Sigmoid colon (tissue), 7 donors: ENCODE results near the gene C1orf21. TPM values are rescaled to one million over a fixed set of nuclear protein-coding genes. Genes with fewer than 3 reads are reported as not detected.
A peak's percentile ranks its signal among the peaks of the same experiment; 100 is the strongest.

Experiments used
- DNase-seq: peaks from one replicate; pipeline ENCODE4 v3.0.0-alpha.2; 2019
- H3K27ac ChIP-seq, 4 donors: fragments of 200-600 bp; sonication (generic); one replicate each; pipeline ENCODE4 v1.5.1; 2016 to 2019; ENCODE audit warnings: mild to moderate bottlenecking in 1 of 4
- H3K27me3 ChIP-seq, 3 donors: fragments of 200-600 bp; sonication (generic); one replicate each; pipeline ENCODE4 v1.5.1; 2019; ENCODE audit warnings: mild to moderate bottlenecking in 1 of 3
- H3K36me3 ChIP-seq, 4 donors: fragments of 200-600 bp; sonication (generic); one replicate each; pipeline ENCODE4 v1.5.1; 2016 to 2019
- H3K4me1 ChIP-seq, 4 donors: fragments of 200-600 bp; sonication (generic); one replicate each; pipeline ENCODE4 v1.5.1; 2017 to 2019
- H3K4me3 ChIP-seq, 4 donors: fragments of 200-600 bp; sonication (generic); one replicate each; pipeline ENCODE4 v1.5.1; 2017 to 2019; ENCODE audit warnings: mild to moderate bottlenecking in 2 of 4, moderate library complexity in 1 of 4
- H3K9me3 ChIP-seq, 4 donors: fragments of 200-600 bp in 3 of 4; sonication (generic) in 3 of 4; one replicate each; pipeline versions ENCODE4 v1.5.1 to v1.6.1; 2013 to 2019
- EP300 ChIP-seq, 4 donors: sonication (generic); formaldehyde crosslinking; IDR thresholded peaks; one replicate each; pipeline ENCODE4 v1.6.1; 2017; ENCODE audit warnings: antibody characterized with exemption in 4 of 4
- POLR2A ChIP-seq, 2 donors: fragments of 450-650 bp; IDR thresholded peaks; one replicate each; pipeline ENCODE4 v1.6.1; 2016; ENCODE audit warnings: antibody characterized with exemption in 2 of 2, mild to moderate bottlenecking in 2 of 2, moderate library complexity in 2 of 2
- POLR2AphosphoS5 ChIP-seq, 4 donors: sonication (generic); formaldehyde crosslinking; IDR thresholded peaks; one replicate each; pipeline ENCODE4 v1.6.1; 2017; ENCODE audit warnings: antibody characterized with exemption in 4 of 4
- WGBS, 2 donors: extraction: QIAGEN DNeasy Blood & Tissue Kit; methylation state at CpG; one replicate each; pipeline ENCODE4 v1.1.7; 2013; 5-methylcytosine and 5-hydroxymethylcytosine counted together
- intact Hi-C: fragments of 100-400 bp; cut with DNase I; formaldehyde crosslinking; loops from one replicate; pipeline ENCODE4 v1.15.1; 2023
- polyA plus RNA-seq, 3 donors: library from polyadenylated mRNA; stranded (reverse); fragments of 200-250 nt; gene quantifications; one replicate each; pipeline ENCODE4 v1.2.3, GENCODE V29; 2013
- total RNA-seq, 4 donors: library from RNA; depleted of rRNA; stranded (reverse); fragments of >200 nt; gene quantifications; one replicate each; pipeline ENCODE4 v1.1.0, GENCODE V29; 2016
- TF ChIP-seq, protein P1 (sequence below), 4 experiments: fragments of 450-650 bp in 3 of 4; fragments of 200-600 bp in 1 of 4; IDR thresholded peaks; one replicate each; pipeline ENCODE4 v1.5.1; 2016 to 2019; ENCODE audit warnings: antibody characterized with exemption in 4 of 4, mild to moderate bottlenecking in 3 of 4, moderate library complexity in 2 of 4
- donor health status: healthy with polysubstance abuse.
- donor health status: Bipolar disorder and iron deficiency.
- donor health status: healthy.

C1orf21 gene
- total and polyA plus RNA-seq, 7 donors, result 39.5 to 109 (median 80.0) TPM

DNA sequence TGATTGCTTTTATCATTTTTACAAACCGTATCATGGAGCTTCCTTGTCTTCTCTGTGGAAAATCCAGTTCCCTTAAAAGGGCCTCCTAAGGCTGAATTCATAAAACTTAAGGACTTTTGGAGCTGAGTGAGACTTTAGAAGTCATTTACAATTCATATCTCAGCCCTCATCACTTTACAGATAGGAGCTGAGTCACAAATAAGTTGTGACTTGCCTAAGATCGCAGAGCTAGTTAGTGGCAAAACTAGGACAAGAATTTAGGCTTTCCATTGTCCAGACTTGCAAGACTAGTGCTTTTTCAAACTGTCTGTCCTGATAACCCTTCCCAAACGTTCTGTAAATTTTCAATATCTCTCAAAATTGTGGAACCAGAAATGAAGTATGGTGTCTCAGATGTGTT is 37.3 kb downstream of the C1orf21 start:
- Histone ChIP-seq H3K27me3 (no peaks in the 10 kb centered on the region), H3K4me3 (no peak overlapping the region), H3K4me1 (peaks cover 0 to 21% (median 15%) of the 10 kb centered on the region in 4 donors), H3K9me3 (no peaks in the 10 kb centered on the region), H3K27ac (no peak overlapping the region), H3K36me3 (no peaks in the 10 kb centered on the region)
- TF ChIP-seq, protein P1, sequence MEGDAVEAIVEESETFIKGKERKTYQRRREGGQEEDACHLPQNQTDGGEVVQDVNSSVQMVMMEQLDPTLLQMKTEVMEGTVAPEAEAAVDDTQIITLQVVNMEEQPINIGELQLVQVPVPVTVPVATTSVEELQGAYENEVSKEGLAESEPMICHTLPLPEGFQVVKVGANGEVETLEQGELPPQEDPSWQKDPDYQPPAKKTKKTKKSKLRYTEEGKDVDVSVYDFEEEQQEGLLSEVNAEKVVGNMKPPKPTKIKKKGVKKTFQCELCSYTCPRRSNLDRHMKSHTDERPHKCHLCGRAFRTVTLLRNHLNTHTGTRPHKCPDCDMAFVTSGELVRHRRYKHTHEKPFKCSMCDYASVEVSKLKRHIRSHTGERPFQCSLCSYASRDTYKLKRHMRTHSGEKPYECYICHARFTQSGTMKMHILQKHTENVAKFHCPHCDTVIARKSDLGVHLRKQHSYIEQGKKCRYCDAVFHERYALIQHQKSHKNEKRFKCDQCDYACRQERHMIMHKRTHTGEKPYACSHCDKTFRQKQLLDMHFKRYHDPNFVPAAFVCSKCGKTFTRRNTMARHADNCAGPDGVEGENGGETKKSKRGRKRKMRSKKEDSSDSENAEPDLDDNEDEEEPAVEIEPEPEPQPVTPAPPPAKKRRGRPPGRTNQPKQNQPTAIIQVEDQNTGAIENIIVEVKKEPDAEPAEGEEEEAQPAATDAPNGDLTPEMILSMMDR (IDR thresholded peaks at IDR 0.05), result no peak
- TF ChIP-seq POLR2A (IDR thresholded peaks at IDR 0.05), result no peak
- TF ChIP-seq EP300 (IDR thresholded peaks at IDR 0.05), result no peak
- TF ChIP-seq POLR2AphosphoS5 (IDR thresholded peaks at IDR 0.05), result no peak
- intact Hi-C loops, result no loop called here
- WGBS, 2 donors, result 56 to 65% methylated on average over 3 of the region's 3 CpGs
- no peak for DNase-seq

DNA sequence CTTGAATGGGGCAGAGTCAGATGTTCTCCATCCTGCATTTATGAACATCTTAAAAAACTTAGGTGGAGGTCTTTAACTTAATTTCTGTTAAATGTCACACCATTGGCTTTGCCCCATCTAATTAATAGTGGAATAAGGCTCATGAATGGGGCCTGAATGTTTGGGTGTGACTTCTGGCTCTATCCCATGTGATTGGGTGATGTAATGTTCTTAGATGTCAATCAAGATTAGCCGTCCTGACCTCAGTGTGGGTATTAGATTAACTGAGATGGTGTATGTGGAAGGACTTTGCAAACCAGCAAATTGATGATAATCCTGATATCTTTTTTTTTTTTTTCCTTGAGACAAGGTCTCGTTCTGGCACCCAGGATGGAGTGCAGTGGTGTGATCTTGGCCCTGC is 38.1 kb downstream of the C1orf21 start:
- Histone ChIP-seq H3K36me3 (no peaks in the 10 kb centered on the region), H3K4me3 (no peak overlapping the region), H3K27me3 (no peaks in the 10 kb centered on the region), H3K4me1 (peaks cover 0 to 17% (median 10%) of the 10 kb centered on the region in 4 donors), H3K27ac (no peak overlapping the region), H3K9me3 (no peaks in the 10 kb centered on the region)
- 39 to 70% methylated on average over 2 of the region's 2 CpGs for WGBS, 2 donors
- no peak for TF ChIP-seq EP300 (IDR thresholded peaks at IDR 0.05)
- no peak for TF ChIP-seq POLR2A (IDR thresholded peaks at IDR 0.05)
- no peak for TF ChIP-seq POLR2AphosphoS5 (IDR thresholded peaks at IDR 0.05)
- TF ChIP-seq, protein P1 (IDR thresholded peaks at IDR 0.05), result no peak
- DNase-seq, result no peak
- intact Hi-C loops, result no loop called here

DNA sequence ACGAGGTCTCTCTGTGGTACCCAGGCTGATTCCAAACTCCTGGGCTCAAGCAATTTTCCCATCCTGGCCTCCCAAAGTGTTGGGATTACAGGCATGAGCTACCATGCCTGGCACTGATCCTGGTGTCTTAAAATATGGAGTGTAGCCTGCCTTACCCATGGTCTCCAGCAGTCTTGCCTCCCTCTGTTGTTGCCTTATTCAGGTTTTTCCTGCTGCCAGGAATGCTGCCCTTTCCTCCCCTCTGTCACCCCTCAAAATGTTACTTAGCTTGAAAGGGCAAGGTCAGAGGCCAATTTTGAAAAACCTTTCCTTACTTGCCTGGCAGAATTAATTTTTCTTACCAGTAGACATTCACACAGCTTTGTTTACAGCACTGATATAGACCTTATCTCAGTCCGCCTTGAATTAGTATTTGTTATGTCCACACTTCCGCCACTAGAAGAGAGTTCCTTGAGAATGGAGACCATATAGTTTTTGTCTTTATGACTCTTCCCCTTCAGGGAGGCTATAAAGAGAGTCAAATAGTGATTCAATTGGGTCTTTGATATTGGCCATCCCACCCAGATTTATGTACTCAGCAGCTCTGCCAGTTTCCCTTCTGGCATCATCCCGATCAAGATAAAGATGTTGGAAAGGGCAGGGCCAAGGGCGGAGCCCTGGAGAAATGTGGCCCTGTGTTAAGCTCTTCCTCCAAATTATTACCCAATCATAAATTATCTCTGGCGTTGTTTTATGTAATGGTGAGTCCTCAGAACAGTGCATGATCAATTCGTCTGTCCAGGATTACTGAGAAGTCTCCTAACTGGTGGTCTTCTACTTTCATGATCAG is 38.8 kb downstream of the C1orf21 start:
- Histone ChIP-seq H3K27me3 (no peaks in the 10 kb centered on the region), H3K36me3 (no peaks in the 10 kb centered on the region), H3K9me3 (no peaks in the 10 kb centered on the region), H3K27ac (no peak overlapping the region), H3K4me1 (peaks cover 0 to 10% (median 3%) of the 10 kb centered on the region in 4 donors), H3K4me3 (no peak overlapping the region)
- no peak for TF ChIP-seq POLR2A (IDR thresholded peaks at IDR 0.05)
- peak in 1 of 4 donors; percentile 44 for TF ChIP-seq POLR2AphosphoS5 (IDR thresholded peaks at IDR 0.05)
- intact Hi-C loops, result no loop called here
- 22 to 65% methylated on average over 7 of the region's 7 CpGs for WGBS, 2 donors
- no peak for DNase-seq

DNA sequence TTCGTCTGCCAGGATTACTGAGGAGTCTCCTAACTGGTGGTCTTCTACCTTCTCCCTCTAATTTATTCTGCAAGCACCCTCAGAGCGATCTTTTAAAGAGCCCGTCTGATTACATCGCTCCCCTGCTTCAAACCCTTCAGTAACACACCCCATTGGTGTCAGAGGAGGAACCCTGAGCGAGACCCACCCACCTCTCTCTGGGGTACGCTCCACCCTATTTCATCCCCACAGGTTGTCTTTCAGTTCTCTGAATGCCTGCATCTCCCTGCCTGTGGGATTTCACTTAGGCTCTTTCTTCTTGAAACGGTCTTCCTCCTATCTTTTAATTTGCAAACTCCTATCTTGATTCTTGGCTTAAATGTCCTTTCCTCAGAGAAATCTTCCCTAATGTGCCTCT is 39.4 kb downstream of the C1orf21 start:
- no peak for TF ChIP-seq POLR2A (IDR thresholded peaks at IDR 0.05)
- no peak for TF ChIP-seq POLR2AphosphoS5 (IDR thresholded peaks at IDR 0.05)
- TF ChIP-seq EP300 (IDR thresholded peaks at IDR 0.05), result no peak
- TF ChIP-seq, protein P1 (IDR thresholded peaks at IDR 0.05), result no peak
- Histone ChIP-seq H3K27me3 (no peaks in the 10 kb centered on the region), H3K9me3 (no peaks in the 10 kb centered on the region), H3K4me3 (no peak overlapping the region), H3K27ac (no peak overlapping the region), H3K36me3 (no peaks in the 10 kb centered on the region), H3K4me1 (peaks cover 0 to 10% (median 2%) of the 10 kb centered on the region in 4 donors)
- no peak for DNase-seq
- WGBS, 2 donors, result 38 to 72% methylated on average over 7 of the region's 7 CpGs
- intact Hi-C loops, result no loop called here

DNA sequence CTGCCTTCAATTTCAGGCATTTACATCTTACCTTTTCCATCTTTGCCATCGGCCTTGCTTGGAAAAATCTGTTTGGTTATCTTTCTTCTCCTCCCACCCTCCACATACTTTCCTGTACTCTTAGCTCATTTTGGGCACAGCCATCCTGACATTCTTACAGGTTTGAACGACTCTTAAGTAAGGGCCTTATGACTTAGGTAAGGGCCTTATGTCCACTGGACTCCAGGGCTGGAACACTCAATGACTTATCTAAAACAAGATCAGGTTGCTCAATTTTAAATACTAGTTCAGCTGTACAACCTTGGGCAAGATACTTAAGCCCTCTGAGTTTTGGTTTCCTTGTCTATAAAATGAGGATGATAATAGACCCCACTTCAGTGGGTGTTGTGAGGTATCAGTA is 40.9 kb downstream of the C1orf21 start:
- no peak for DNase-seq
- WGBS, 2 donors, result 91 to 93% methylated on average over 2 of the region's 2 CpGs
- Histone ChIP-seq H3K36me3 (no peaks in the 10 kb centered on the region), H3K4me3 (no peak overlapping the region), H3K27me3 (no peaks in the 10 kb centered on the region), H3K9me3 (no peaks in the 10 kb centered on the region), H3K4me1 (peaks cover 0 to 10% (median 2%) of the 10 kb centered on the region in 4 donors), H3K27ac (no peak overlapping the region)
- intact Hi-C loops, result no loop called here
- no peak for TF ChIP-seq EP300 (IDR thresholded peaks at IDR 0.05)
- no peak for TF ChIP-seq POLR2AphosphoS5 (IDR thresholded peaks at IDR 0.05)
- TF ChIP-seq, protein P1 (IDR thresholded peaks at IDR 0.05), result no peak
- TF ChIP-seq POLR2A (IDR thresholded peaks at IDR 0.05), result no peak
